Astrocyte of the hippocampus (primary cell): ENCODE measurements around the gene OR5H14.
A peak's percentile ranks its signal among the peaks of the same experiment; 100 is the strongest.
"Not testable (repeated sequence)": the region's sequence is repeated elsewhere in the genome, so short reads cannot be mapped to it uniquely, and the experiment has no call there.

Experiments used
- DNase-seq: peaks from one replicate; pipeline ENCODE4 v3.0.0; 2011; ENCODE audit warnings: low read depth, low spot score

Gene OR5H14

DNA sequence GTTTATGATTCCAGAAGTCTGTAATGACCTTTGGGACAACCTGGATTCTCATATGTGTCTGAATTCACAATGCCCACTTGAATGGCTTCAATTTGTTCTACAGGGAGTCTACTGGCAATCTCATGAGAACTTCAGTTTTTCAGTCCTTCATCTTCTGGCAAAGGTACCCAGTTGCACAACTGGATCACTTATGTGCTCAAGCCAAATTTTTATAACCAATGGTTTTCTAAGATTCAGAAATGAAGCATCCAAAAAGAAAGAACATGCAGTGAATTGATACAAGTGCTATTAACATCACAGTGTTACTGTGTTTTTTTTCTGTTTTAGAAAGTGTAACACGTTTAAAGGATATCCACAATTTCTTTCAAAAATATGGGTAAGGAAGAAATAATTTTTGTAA, at the start of gene OR5H14:
Gene OR5H14 (plus strand): TSS at position 301 of the 400 bp plus-strand sequence. CDS start 1,907 bp downstream, outside the sequence.
- DNase-seq = no peak

- DNase-seq = no peak
Observed at GRCh38 chr3:98099848-98100247, 47.4 kb upstream of the OR5H14 start.

GRCh38 chr3:98108162-98108561, 39.1 kb upstream of the OR5H14 start:
- DNase-seq = no peak

GRCh38 chr3:98109807-98110549, 37.3 kb upstream of the OR5H14 start:
- no peak for DNase-seq

DNA sequence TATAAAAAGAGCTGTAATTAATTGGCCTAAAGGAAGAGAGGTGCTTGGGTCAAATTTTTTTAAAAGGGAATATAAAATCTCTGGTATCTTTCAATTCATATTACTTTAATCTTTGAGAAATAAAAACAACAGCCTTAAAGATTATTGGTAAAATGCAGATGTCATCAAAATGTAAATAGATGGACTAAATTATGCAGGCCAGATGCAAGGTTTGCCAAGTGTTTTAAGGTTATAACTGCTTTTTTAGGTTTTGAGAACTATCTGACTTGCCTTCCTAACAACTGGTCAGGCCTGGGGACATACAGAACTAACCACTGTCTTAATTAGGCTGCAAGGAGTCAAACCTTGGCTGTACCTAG, 36.8 kb upstream of the OR5H14 start:
- no peak for DNase-seq

DNA sequence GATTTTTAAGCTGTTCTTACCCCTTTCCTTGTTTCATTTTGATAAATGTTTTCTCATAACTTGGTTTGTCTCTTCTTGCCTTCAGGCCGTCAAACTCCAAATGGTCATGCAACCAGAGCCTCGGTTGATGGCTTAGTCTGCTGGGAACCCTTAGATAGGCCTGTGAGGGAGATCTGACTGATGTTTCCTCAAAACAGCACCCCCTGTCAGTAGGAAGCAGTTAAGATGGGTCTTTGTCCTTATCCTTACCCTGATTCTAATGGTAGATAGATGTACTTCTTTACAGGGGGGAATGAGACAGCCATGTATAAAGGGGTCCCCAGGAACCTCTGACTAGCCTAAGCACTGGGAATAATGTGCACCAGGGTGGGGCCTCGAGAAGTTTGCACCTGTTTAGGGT, 33.0 kb upstream of the OR5H14 start:
- DNase-seq = no peak

GRCh38 chr3:98115717-98116116, 31.6 kb upstream of the OR5H14 start:
- no peak for DNase-seq

DNA sequence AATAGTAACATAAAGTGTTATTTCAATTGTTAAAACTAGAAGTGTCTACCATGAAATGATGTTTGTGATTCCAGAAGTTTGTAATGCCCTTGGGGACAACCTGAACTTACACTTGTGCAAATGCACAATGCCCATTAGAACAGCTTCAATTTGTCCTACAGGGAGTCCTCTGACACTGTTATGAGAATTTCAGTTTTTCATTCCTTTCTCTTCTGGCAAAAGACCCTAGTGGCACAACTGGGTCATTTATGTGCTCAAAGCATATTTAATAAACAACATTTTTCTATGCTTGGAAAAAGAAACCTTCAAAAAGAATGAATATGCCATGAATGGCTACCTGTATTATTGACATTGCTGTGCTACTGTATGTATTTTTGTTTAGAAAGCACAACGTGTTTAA, 16.9 kb upstream of the OR5H14 start, which contains the start of gene OR5H1:
Gene OR5H1 (plus strand): TSS at position 301 of the 400 bp plus-strand sequence. CDS start 1,977 bp downstream, outside the sequence.
- no peak for DNase-seq

DNA sequence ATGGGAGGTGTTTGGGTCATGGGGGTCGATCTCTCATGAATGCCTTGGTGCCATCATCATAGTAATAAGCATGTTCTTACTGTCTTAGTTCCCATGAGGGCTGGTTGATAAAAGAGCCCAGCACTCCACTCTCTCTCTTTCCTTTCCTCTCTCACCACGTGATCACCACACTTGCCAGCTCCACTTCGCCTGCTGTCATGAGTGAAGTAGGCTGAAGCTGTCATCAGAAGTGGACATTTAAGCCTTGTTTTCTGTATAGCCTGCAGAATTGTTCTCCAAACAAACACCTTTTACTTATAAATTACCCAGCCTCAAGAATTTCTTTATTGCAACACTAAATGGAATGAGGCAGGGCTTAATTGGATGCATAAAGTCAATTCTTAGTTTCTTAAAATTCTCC, 10.6 kb upstream of the OR5H14 start:
- DNase-seq = no peak

GRCh38 chr3:98137826-98138557, 9.3 kb upstream of the OR5H14 start:
- DNase-seq = not testable (repeated sequence)

GRCh38 chr3:98140531-98140930, 6.7 kb upstream of the OR5H14 start:
- no peak for DNase-seq

DNA sequence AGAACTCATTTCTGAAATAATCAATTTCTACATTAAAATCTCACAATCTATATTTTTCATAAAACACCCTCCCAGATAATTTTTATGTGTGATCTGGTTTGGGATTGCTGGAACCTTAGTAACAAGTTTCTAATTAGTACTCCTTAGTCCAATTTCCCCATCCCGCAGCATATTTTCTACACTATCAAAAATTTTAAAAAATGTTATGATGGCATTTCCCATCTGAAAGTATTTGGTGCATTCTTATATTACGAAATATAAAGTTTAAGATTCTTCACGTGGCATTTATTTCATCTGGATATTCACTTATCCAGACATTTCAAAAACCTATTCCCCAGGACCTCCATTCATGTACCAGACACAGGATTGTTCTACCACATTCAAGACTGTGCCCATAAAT, 1.5 kb downstream of the OR5H14 start:
- DNase-seq = no peak

DNA sequence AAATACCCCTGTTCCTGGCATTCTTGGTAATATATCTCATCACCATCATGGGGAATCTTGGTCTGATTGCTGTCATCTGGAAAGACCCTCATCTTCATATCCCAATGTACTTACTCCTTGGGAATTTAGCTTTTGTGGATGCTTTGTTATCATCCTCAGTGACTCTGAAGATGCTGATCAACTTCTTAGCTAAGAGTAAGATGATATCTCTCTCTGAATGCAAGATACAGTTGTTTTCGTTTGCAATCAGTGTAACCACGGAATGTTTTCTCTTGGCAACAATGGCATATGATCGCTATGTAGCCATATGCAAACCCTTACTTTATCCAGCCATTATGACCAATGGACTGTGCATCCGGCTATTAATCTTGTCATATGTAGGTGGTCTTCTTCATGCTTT, 2.2 kb downstream of the OR5H14 start:
- DNase-seq = not testable (repeated sequence)

DNA sequence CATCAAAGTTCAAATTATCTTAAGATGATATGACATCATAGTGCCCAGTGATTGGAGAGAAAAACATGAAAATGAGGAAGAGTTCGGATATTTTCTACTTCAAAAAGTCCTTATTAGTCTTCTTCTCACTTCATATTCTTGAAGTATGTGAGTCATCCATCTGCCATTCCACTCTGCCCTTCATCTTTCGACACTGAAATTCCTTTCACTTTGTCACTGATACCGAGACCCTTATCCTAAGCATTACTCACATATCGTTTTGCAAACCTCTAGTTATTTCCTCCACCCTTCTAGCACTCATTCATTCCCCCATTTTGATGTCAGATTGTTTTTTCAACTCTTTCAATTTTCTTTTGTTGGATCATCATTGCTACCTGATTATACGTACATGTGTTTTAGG, 4.0 kb downstream of the OR5H14 start:
- peak; percentile 3 for DNase-seq

DNA sequence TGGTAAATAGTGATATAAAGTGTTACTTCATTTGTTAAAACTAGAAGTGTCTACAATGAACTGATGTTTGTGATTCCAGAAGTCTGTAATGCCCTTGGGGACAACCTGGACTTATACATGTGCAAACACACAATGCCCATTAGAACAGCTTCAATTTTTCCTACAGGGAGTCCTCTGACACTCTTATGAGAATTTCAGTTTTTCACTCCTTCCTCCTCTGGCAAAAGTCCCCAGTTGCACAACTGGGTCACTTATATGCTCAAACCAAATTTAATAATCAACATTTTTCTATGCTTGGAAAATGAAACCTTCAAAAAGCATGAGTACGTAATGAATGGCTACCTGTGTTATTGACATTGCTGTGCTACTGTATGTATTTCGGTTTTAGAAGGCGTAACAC, 19.1 kb downstream of the OR5H14 start, which contains the start of gene OR5H15:
Gene OR5H15 (plus strand): TSS at position 301 of the 400 bp plus-strand sequence. CDS start 2,004 bp downstream, outside the sequence.
- DNase-seq = no peak

- no peak for DNase-seq
Observed at GRCh38 chr3:98171071-98171470, 23.8 kb downstream of the OR5H14 start.

DNA sequence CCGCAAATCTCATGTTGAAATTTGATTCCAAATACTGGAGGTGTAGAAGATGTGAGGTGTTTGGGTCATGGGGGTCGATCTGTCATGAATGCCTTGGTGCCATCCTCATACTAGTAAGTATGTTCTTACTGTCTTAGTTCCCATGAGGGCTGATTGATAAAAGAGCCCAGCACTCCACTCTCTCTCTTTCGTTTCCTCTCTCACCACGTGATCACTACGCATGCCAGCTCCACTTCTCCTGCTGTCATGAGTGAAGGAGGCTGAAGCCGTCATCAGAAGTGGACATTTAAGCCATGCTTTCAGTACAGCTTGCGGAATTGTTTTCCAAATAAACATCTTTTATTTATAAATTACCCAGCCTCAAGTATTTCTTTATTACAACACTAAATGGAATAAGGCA, 25.3 kb downstream of the OR5H14 start:
- no peak for DNase-seq

DNA sequence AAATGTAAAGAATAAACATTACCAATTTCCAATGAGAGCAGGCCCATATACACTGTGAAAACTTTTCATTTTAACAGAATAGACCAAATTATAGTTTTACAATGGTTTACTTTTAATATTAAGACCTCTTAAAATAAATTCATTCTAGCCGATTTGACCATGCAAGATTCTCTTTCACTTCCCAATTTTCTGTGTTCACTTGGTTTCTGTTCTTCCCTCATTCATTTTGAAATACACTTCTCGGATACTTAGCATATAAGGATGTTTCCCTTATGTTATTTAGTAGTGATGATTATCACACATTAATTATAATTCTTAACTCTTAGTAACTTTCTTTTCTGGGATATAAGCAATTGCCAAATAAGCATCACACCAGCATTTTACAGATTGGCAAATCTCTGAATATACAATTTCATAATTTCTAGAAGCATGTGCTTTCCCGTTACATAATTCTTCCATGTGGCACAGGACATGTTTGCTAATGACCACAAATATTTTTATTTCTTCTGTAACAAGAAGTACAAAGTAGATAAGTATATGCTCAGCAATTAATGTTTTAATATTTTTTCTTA, 33.1 kb downstream of the OR5H14 start:
- no peak for DNase-seq

DNA sequence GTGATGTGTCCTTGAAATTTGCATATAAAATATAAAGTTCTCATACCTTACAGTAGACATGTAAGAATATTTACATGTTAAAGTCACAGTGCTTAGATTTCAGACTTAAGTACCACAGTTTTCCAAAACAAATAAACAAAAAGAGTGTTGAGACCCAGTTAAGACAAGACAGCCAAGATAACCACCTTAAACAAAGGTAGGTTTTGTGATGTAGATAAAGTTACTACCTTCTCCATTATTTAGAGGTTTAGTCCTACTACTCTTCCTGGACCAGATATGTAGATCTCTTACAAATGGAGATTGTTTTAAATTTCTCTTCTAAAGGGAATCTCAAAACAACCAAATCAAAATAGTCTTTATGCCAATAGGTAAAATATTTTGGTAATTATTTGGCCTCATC, 34.9 kb downstream of the OR5H14 start:
- no peak for DNase-seq

- no peak for DNase-seq
Observed at GRCh38 chr3:98185180-98185579, 37.9 kb downstream of the OR5H14 start.

- peak; percentile 0 for DNase-seq
Observed at GRCh38 chr3:98188545-98188944, 41.3 kb downstream of the OR5H14 start.

- DNase-seq = not testable (repeated sequence)
Observed at GRCh38 chr3:98190911-98191310, 43.6 kb downstream of the OR5H14 start.

- not testable (repeated sequence) for DNase-seq
Observed at GRCh38 chr3:98196293-98196692, 49.0 kb downstream of the OR5H14 start.
